Osteocyte (in vitro differentiated cells): ENCODE results near the gene SYT13. TPM values are rescaled to one million over a fixed set of nuclear protein-coding genes. Genes with fewer than 3 reads are reported as not detected.

Experiments
- DNase-seq: peaks from one replicate; pipeline ENCODE4 v3.0.0; 2021; ENCODE audit warnings: mixed read lengths; ENCODE audit not compliant: unreplicated experiment; ENCODE audit errors: extremely low spot score
- H3K27ac Mint-ChIP-seq: one replicate; pipeline ENCODE4 v1.8.0; 2021; ENCODE audit warnings: mild to moderate bottlenecking, mixed read lengths; ENCODE audit not compliant: unreplicated experiment
- H3K27me3 Mint-ChIP-seq: one replicate; pipeline ENCODE4 v1.8.0; 2021; ENCODE audit warnings: mixed read lengths; ENCODE audit not compliant: unreplicated experiment
- H3K36me3 Mint-ChIP-seq: one replicate; pipeline ENCODE4 v1.8.0; 2021; ENCODE audit warnings: mixed read lengths; ENCODE audit not compliant: unreplicated experiment
- H3K4me1 Mint-ChIP-seq: one replicate; pipeline ENCODE4 v1.8.0; 2021; ENCODE audit warnings: mixed read lengths; ENCODE audit not compliant: unreplicated experiment
- H3K4me3 Mint-ChIP-seq: one replicate; pipeline ENCODE4 v1.8.0; 2021; ENCODE audit warnings: mild to moderate bottlenecking, moderate library complexity, mixed read lengths; ENCODE audit not compliant: unreplicated experiment
- H3K9me3 Mint-ChIP-seq: one replicate; pipeline ENCODE4 v1.8.0; 2021; ENCODE audit warnings: mixed read lengths; ENCODE audit not compliant: unreplicated experiment
- total RNA-seq: library from RNA; stranded (reverse); gene quantifications from 2 replicates; pipeline ENCODE4 v1.2.1, GENCODE V29; 2021
- TF ChIP-seq, protein P1 (sequence below): fragments of 200-600 bp; sonication (generic); IDR thresholded peaks from 2 replicates; pipeline ENCODE4 v1.5.0; 2021; ENCODE audit warnings: antibody characterized with exemption, mild to moderate bottlenecking, moderate library complexity

The SYT13 gene
- total RNA-seq, 1 donor from 2014 or later = 0.13 TPM

DNA sequence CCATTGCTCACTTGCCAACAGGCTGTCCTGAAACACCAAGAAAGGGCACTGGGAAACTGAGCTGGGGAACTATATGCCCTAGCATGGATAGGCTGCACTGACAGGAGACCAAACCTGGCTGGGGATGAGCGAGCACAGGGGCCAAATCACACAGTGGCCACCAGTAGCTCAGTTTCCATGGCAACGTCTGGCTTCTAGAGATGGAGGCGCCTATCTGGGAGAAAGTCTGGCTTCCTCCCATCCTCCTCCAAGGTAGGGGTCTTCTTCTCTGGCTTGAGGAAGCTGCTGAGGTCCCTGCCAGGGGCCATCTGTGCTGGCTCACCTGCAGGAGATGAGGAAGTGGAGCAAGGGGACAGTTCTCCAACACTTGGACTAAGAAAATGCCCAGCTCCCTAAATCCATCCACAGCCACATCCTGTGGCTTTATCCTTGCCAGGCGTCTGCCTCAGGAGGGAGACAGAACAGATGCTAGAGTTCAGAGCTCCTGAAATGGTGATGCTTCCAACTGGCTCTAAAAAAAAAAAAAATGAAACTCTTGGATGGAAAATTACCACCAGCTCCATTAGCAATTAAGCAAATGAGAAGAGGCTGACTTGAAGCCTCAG is 48.3 kb downstream of the SYT13 start:
- peaks cover 14% of the 10 kb centered on the region for H3K27me3 Mint-ChIP-seq
- DNase-seq = no peak
- no peaks in the 10 kb centered on the region for H3K4me1 Mint-ChIP-seq
- H3K4me3 Mint-ChIP-seq = no peak overlapping the region
- no peaks in the 10 kb centered on the region for H3K9me3 Mint-ChIP-seq
- H3K27ac Mint-ChIP-seq = no peak overlapping the region
- TF ChIP-seq, protein P1, sequence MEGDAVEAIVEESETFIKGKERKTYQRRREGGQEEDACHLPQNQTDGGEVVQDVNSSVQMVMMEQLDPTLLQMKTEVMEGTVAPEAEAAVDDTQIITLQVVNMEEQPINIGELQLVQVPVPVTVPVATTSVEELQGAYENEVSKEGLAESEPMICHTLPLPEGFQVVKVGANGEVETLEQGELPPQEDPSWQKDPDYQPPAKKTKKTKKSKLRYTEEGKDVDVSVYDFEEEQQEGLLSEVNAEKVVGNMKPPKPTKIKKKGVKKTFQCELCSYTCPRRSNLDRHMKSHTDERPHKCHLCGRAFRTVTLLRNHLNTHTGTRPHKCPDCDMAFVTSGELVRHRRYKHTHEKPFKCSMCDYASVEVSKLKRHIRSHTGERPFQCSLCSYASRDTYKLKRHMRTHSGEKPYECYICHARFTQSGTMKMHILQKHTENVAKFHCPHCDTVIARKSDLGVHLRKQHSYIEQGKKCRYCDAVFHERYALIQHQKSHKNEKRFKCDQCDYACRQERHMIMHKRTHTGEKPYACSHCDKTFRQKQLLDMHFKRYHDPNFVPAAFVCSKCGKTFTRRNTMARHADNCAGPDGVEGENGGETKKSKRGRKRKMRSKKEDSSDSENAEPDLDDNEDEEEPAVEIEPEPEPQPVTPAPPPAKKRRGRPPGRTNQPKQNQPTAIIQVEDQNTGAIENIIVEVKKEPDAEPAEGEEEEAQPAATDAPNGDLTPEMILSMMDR = no peak
- H3K36me3 Mint-ChIP-seq = no peaks in the 10 kb centered on the region

- Mint-ChIP-seq H3K27ac (no peak overlapping the region), H3K36me3 (no peaks in the 10 kb centered on the region), H3K27me3 (peaks cover 10% of the 10 kb centered on the region), H3K4me3 (no peak overlapping the region), H3K4me1 (no peaks in the 10 kb centered on the region), H3K9me3 (no peaks in the 10 kb centered on the region)
- DNase-seq = no peak
- TF ChIP-seq, protein P1 = no peak
Observed at GRCh38 chr11:45234306-45235006, 51.7 kb downstream of the SYT13 start.

DNA sequence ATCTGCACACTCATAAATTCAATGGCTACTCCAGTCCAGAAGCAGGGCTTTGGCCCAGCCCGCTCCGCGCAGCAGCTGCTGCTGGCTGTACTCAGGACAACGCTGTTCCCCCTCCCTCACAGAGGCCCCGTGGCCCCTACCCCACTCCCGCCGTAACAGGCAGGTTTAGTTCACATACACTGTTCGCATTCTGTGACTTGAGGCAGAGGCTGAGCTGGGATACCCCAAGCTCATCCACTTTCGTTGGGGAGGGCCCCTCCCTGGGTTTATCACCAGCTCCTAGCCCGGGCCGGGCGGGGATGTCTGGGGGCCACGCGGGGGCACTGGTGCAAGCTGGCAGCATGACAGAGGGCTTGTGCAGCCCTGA is 52.4 kb downstream of the SYT13 start:
- no peak overlapping the region for H3K27ac Mint-ChIP-seq
- H3K36me3 Mint-ChIP-seq = no peaks in the 10 kb centered on the region
- H3K4me3 Mint-ChIP-seq = no peak overlapping the region
- no peak for DNase-seq
- peaks cover 9% of the 10 kb centered on the region for H3K27me3 Mint-ChIP-seq
- H3K4me1 Mint-ChIP-seq = no peaks in the 10 kb centered on the region
- no peaks in the 10 kb centered on the region for H3K9me3 Mint-ChIP-seq
- TF ChIP-seq, protein P1 = no peak

DNA sequence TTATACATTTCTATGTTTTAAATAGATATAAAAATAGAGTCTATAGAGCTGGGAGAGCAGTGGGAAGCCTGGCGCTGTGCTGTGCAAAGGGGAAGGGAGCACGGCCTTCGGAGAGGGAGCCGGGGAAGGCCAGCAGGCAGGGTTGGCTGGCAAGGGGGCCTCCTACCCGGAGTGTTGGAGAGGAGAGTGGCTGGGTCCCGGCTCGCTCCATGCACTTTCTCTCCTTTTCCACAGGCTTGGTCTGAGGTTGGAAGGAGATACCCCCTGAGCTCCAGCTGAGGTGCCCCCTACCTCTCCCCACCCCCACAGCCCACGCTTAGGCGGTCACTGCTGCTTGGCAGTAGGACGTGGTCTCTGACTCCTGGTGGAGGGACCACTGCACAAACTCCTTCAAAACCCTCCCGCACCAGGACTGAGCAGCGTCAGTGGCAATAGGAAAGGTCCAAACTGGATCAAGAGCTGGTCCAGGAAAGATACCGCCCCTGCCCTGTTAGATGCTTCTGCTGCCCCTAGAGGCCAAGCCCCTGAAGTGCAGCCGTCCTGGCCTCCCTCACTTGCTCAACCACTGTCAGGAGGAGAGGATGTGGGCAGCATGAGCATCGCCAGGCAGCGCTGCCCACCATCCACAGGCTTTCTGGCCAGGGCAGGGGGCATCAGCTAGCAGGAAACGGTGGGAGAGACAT is 52.9 kb downstream of the SYT13 start:
- TF ChIP-seq, protein P1 = peak; percentile 74
- no peak overlapping the region for H3K27ac Mint-ChIP-seq
- no peaks in the 10 kb centered on the region for H3K36me3 Mint-ChIP-seq
- no peak overlapping the region for H3K4me3 Mint-ChIP-seq
- H3K27me3 Mint-ChIP-seq = peaks cover 9% of the 10 kb centered on the region
- no peaks in the 10 kb centered on the region for H3K9me3 Mint-ChIP-seq
- H3K4me1 Mint-ChIP-seq = no peaks in the 10 kb centered on the region
- no peak for DNase-seq
